ENCODE measurements around the gene PCNA.
A peak's percentile ranks its signal among the peaks of the same experiment; 100 is the strongest.

PCNA gene

GRCh38 chr20:5119435-5120184 lies at the start of gene PCNA:
PCNA (minus strand) TSS chr20:5119958; CDS start chr20:5119798, 160 bp downstream.
- no peak for TF ChIP-seq EZH2phosphoT487 (IDR thresholded peaks at IDR 0.05; ENCODE audit: borderline replicate concordance)
- TF ChIP-seq, protein P1, sequence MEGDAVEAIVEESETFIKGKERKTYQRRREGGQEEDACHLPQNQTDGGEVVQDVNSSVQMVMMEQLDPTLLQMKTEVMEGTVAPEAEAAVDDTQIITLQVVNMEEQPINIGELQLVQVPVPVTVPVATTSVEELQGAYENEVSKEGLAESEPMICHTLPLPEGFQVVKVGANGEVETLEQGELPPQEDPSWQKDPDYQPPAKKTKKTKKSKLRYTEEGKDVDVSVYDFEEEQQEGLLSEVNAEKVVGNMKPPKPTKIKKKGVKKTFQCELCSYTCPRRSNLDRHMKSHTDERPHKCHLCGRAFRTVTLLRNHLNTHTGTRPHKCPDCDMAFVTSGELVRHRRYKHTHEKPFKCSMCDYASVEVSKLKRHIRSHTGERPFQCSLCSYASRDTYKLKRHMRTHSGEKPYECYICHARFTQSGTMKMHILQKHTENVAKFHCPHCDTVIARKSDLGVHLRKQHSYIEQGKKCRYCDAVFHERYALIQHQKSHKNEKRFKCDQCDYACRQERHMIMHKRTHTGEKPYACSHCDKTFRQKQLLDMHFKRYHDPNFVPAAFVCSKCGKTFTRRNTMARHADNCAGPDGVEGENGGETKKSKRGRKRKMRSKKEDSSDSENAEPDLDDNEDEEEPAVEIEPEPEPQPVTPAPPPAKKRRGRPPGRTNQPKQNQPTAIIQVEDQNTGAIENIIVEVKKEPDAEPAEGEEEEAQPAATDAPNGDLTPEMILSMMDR (conservative IDR thresholded peaks at IDR 0.05; ENCODE audit: low read length): no peak
- H2AFZ ChIP-seq (ENCODE audit: low read length): peak within 1 kb of the TSS; percentile 28; the same call in 1 of the 2 replicates
- H3F3A ChIP-seq (ENCODE audit: low read depth): peaks cover 8% of the 10 kb centered on the region
- H3K9me2 ChIP-seq (replicated peaks; ENCODE audit: low read depth, low read length): no peaks in the 10 kb centered on the region
- peaks cover 10% of the 10 kb centered on the region for H3K27me3 ChIP-seq (ENCODE audit: insufficient read depth, low read length, poor library complexity, severe bottlenecking)
- no peaks in the 10 kb centered on the region for H3K9me3 ChIP-seq (ENCODE audit: insufficient read depth, low read depth, low read length)
- peaks cover 43% of the 10 kb centered on the region for H3K36me3 ChIP-seq (ENCODE audit: insufficient read depth, low read length)
- H3K4me2 ChIP-seq (ENCODE audit: low read depth, low read length, poor library complexity, severe bottlenecking): peak within 1 kb of the TSS; percentile 97
- peaks cover 50% of the 10 kb centered on the region for H4K20me1 ChIP-seq (ENCODE audit: insufficient read depth, low read length, poor library complexity, severe bottlenecking)
- peaks cover 63% of the 10 kb centered on the region for H3K79me2 ChIP-seq (ENCODE audit: insufficient read depth, low read length)
- H3K4me1 ChIP-seq (ENCODE audit: insufficient read depth, low read length, poor library complexity, severe bottlenecking): peaks cover 44% of the 10 kb centered on the region
- peak within 1 kb of the TSS; percentile 99 for H3K9ac ChIP-seq (ENCODE audit: low read depth, low read length, poor library complexity, severe bottlenecking)
- peak within 1 kb of the TSS; percentile 97 for H3K4me3 ChIP-seq (ENCODE audit: low read length, poor library complexity, severe bottlenecking)

DNA sequence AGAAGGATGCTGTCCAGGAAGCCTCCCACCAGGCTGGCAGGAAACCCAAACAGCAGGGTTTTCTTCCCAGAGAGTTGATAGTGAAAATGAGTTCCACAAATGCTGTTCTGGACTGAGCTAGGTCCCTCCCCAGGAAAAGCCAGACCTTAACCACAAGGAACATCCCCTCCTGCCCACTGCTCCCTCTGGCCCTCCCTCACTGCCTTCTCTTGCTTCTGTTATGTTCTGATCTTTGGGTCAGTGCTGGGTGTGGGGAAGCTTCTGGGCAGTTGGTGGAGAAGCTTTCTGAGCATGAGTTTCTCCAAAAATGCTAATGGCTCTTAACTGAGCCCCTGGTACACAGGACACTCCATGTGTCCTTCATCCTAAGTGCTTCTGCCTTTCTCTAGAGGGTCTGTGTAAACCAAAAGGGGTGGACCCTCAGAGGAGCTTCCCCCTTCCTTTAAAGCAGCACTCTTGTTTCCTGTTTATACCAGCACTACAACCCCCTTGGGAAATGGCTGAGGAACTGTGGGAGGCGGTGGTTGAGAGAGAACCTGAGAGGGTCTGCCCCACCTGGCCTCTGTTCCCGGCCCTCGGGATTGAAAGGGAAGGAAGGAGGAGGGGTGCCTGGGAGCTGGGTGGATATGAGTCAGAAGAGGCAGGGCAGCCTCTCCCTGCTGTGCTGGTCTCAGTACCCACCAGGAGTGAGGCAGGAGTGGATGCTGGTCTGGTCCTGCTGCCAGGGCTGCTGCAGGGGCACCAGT lies 49.1 kb upstream of the PCNA start:
- Histone ChIP-seq H3K9me2 (replicated peaks; ENCODE audit: low read depth, low read length) (no peaks in the 10 kb centered on the region), H3K4me1 (ENCODE audit: insufficient read depth, low read length, poor library complexity, severe bottlenecking) (peaks cover 37% of the 10 kb centered on the region), H3K4me3 (ENCODE audit: low read length, poor library complexity, severe bottlenecking) (peak overlapping the region; percentile 52), H3K9ac (ENCODE audit: low read depth, low read length, poor library complexity, severe bottlenecking) (peak overlapping the region; percentile 53), H3K36me3 (ENCODE audit: insufficient read depth, low read length) (no peaks in the 10 kb centered on the region; the same call in 1 of the 2 replicates), H2AFZ (ENCODE audit: low read length) (no peak overlapping the region), H3K27me3 (ENCODE audit: insufficient read depth, low read length, poor library complexity, severe bottlenecking) (no peaks in the 10 kb centered on the region), H3K79me2 (ENCODE audit: insufficient read depth, low read length) (peaks cover 63% of the 10 kb centered on the region; the same call in 1 of the 2 replicates), H3F3A (ENCODE audit: low read depth) (no peaks in the 10 kb centered on the region), H4K20me1 (ENCODE audit: insufficient read depth, low read length, poor library complexity, severe bottlenecking) (no peaks in the 10 kb centered on the region), H3K4me2 (ENCODE audit: low read depth, low read length, poor library complexity, severe bottlenecking) (peak overlapping the region; percentile 75), H3K9me3 (ENCODE audit: insufficient read depth, low read depth, low read length) (no peaks in the 10 kb centered on the region)
- no peak for TF ChIP-seq EZH2phosphoT487 (IDR thresholded peaks at IDR 0.05; ENCODE audit: borderline replicate concordance)
- TF ChIP-seq, protein P1 (conservative IDR thresholded peaks at IDR 0.05; ENCODE audit: low read length): no peak

DNA sequence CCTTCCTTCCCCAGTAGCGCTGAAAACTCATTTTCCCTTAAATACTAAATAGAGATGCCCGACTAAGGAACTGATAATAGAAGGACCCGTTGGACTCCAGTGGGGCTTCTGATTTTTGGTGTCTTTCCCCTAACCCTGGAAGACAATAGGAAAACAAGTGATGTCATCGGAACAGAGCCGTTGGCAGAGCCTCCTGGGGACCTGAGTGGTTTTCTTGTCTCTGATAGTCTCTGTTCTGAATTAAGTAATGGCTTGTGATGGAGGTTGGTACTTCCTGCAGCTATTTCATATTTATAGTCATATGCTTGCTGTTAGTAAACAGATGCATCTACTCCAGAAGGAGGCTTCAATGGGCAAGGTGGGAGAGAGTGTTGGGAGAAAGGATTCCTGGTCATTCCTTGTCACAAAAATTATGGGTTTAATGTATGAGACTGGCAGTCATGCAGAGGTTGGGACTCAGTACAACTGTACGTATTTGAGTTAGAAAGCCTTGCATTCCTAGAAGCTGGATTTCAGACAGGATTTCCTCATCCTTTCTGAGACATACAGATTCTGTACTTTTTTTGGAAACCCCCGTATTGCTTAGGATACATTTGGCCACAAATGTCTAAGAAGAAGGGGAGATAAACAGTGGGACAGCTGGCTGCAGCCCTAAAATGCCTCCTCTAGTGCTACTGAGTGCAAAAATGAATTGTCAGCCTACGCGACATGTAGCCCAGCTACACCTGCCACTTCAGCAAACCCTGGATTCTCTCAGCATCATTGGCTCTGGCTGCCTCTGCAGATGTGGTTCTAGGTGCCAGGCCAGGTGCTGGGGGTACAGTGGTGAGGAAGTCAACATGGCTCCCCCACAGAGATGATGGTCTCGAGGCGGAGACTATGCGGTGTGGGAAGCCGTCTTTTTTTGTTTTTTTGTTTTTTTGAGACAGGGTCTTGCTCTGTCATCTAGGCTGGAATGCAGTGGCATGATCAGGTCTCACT lies 45.2 kb upstream of the PCNA start:
- Histone ChIP-seq H3K79me2 (ENCODE audit: insufficient read depth, low read length) (peaks cover 63% of the 10 kb centered on the region; the same call in 1 of the 2 replicates), H2AFZ (ENCODE audit: low read length) (no peak overlapping the region), H4K20me1 (ENCODE audit: insufficient read depth, low read length, poor library complexity, severe bottlenecking) (no peaks in the 10 kb centered on the region), H3K36me3 (ENCODE audit: insufficient read depth, low read length) (no peaks in the 10 kb centered on the region), H3K9me3 (ENCODE audit: insufficient read depth, low read depth, low read length) (no peaks in the 10 kb centered on the region), H3K9ac (ENCODE audit: low read depth, low read length, poor library complexity, severe bottlenecking) (no peak overlapping the region), H3K27me3 (ENCODE audit: insufficient read depth, low read length, poor library complexity, severe bottlenecking) (no peaks in the 10 kb centered on the region), H3K9me2 (replicated peaks; ENCODE audit: low read depth, low read length) (no peaks in the 10 kb centered on the region), H3K4me1 (ENCODE audit: insufficient read depth, low read length, poor library complexity, severe bottlenecking) (peaks cover 22% of the 10 kb centered on the region), H3K4me3 (ENCODE audit: low read length, poor library complexity, severe bottlenecking) (no peak overlapping the region), H3F3A (ENCODE audit: low read depth) (no peaks in the 10 kb centered on the region), H3K4me2 (ENCODE audit: low read depth, low read length, poor library complexity, severe bottlenecking) (no peak overlapping the region)
- TF ChIP-seq, protein P1 (conservative IDR thresholded peaks at IDR 0.05; ENCODE audit: low read length): no peak
- no peak for TF ChIP-seq EZH2phosphoT487 (IDR thresholded peaks at IDR 0.05; ENCODE audit: borderline replicate concordance)

Data from Loucy (cell line).